GM18519 (cell line): ENCODE results near the gene CHST3.

Source experiments
- ATAC-seq: cut with Tn5 transposase; IDR thresholded peaks from one replicate; pipeline ENCODE4 v1.9.1; 2021; ENCODE audit warnings: mild to moderate bottlenecking, moderate library complexity; ENCODE audit not compliant: unreplicated experiment, low FRiP score

The CHST3 gene

GRCh38 chr10:72009051-72009424, 44.8 kb downstream of the CHST3 start:
- ATAC-seq = no peak

- no peak for ATAC-seq
Measured at GRCh38 chr10:72009425-72010081, 45.4 kb downstream of the CHST3 start.

GRCh38 chr10:72010234-72010973, 46.2 kb downstream of the CHST3 start:
- no peak for ATAC-seq

GRCh38 chr10:72011016-72011415, 46.8 kb downstream of the CHST3 start:
- no peak for ATAC-seq

- no peak for ATAC-seq
Measured at GRCh38 chr10:72011468-72011867, 47.3 kb downstream of the CHST3 start.

- no peak for ATAC-seq
Measured at GRCh38 chr10:72011976-72012512, 47.8 kb downstream of the CHST3 start.

- ATAC-seq = no peak
Measured at GRCh38 chr10:72012796-72013195, 48.6 kb downstream of the CHST3 start.

GRCh38 chr10:72013202-72013945, 49.2 kb downstream of the CHST3 start:
- no peak for ATAC-seq

GRCh38 chr10:72014197-72014596, 50.0 kb downstream of the CHST3 start:
- no peak for ATAC-seq

- no peak for ATAC-seq
Measured at GRCh38 chr10:72014785-72015480, 50.7 kb downstream of the CHST3 start.

- ATAC-seq = no peak
Measured at GRCh38 chr10:72015841-72016240, 51.6 kb downstream of the CHST3 start.

- ATAC-seq = no peak
Measured at GRCh38 chr10:72016608-72017300, 52.6 kb downstream of the CHST3 start.

GRCh38 chr10:72019085-72019876, 55.1 kb downstream of the CHST3 start:
- no peak for ATAC-seq

GRCh38 chr10:72020914-72021809, 57.0 kb downstream of the CHST3 start:
- ATAC-seq = no peak

GRCh38 chr10:72022228-72022627, 58.0 kb downstream of the CHST3 start:
- ATAC-seq = no peak

GRCh38 chr10:72024596-72024995, 60.4 kb downstream of the CHST3 start:
- ATAC-seq = no peak

- ATAC-seq = no peak
Measured at GRCh38 chr10:72025400-72025799, 61.2 kb downstream of the CHST3 start.

GRCh38 chr10:72025832-72026231, 61.6 kb downstream of the CHST3 start:
- ATAC-seq = no peak
